ENCODE results near the gene BLID. TPM values are rescaled to one million over a fixed set of nuclear protein-coding genes. Genes with fewer than 3 reads are reported as not detected.

The BLID gene
- total RNA-seq, 4 donors from 2014 or later = not detected

DNA sequence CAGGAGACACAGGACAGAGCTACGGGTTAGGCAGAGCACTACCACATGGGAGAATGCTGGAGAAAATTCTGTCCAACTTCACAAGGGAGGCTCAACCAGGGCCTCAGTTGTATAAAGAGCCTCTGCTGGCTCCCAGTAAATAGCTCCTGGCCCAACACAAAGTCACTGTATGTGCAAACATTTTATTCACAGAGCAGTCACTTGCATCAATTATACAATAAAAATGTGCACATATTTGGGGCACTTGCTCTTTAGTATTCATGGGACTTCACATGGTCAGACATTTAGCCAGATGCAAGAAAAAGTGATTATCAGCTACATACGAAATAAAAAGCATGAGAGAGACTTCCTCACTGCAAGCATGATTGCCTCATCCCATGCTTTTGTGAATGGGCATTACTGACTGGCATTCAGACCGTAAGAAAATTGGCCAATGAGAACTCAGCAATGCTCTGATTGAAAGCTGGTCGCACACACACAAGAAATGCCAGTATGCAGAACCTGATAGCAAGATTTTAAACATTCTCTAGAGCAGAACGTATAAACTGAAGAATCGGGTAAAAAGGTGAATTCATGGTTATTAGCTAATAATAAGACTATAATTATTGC is 39.4 kb downstream of the BLID start:
- no peak for TF ChIP-seq POLR2A (IDR thresholded peaks at IDR 0.05)
- TF ChIP-seq, protein P1, sequence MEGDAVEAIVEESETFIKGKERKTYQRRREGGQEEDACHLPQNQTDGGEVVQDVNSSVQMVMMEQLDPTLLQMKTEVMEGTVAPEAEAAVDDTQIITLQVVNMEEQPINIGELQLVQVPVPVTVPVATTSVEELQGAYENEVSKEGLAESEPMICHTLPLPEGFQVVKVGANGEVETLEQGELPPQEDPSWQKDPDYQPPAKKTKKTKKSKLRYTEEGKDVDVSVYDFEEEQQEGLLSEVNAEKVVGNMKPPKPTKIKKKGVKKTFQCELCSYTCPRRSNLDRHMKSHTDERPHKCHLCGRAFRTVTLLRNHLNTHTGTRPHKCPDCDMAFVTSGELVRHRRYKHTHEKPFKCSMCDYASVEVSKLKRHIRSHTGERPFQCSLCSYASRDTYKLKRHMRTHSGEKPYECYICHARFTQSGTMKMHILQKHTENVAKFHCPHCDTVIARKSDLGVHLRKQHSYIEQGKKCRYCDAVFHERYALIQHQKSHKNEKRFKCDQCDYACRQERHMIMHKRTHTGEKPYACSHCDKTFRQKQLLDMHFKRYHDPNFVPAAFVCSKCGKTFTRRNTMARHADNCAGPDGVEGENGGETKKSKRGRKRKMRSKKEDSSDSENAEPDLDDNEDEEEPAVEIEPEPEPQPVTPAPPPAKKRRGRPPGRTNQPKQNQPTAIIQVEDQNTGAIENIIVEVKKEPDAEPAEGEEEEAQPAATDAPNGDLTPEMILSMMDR (IDR thresholded peaks at IDR 0.05) = no peak
- Histone ChIP-seq H3K36me3 (no peaks in the 10 kb centered on the region), H3K27me3 (no peaks in the 10 kb centered on the region), H3K27ac (no peak overlapping the region), H3K9me3 (no peaks in the 10 kb centered on the region), H3K4me3 (no peak overlapping the region), H3K4me1 (no peaks in the 10 kb centered on the region)
- WGBS, 2 donors = 83 to 85% methylated on average over 5 to 6 of the region's 6 CpGs
- intact Hi-C loops (cut with DNase I) = no loop called here
- no peak for DNase-seq

DNA sequence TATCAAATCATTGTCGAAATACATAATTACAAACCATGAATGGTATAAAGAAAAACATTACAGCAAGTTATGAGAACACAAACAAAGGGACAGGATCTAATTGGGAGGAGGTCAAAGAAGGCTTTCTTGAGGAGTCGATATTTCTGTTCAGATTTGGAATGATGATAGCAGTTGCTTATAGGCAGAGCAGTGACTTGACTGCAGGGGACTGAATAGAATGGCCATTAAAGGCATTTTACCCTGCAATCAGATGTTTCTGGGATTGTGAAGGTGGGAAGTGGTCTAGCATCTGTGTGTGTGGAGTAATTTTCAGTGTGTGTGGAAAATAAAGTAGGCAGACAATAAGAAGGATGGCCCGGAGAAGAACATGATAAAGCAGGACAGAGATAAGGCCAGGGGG is 41.0 kb downstream of the BLID start:
- no peak overlapping the region for H3K27ac ChIP-seq
- H3K9me3 ChIP-seq = no peaks in the 10 kb centered on the region
- no peaks in the 10 kb centered on the region for H3K27me3 ChIP-seq
- no peaks in the 10 kb centered on the region for H3K36me3 ChIP-seq
- DNase-seq = no peak
- intact Hi-C loops (cut with DNase I) = no loop called here
- no peak overlapping the region for H3K4me3 ChIP-seq
- peaks cover 0 to 6% (median 0%) of the 10 kb centered on the region in 3 donors for H3K4me1 ChIP-seq
- WGBS, 2 donors = 72 to 83% methylated on average over 3 of the region's 3 CpGs
- TF ChIP-seq, protein P1 (IDR thresholded peaks at IDR 0.05) = no peak
- no peak for TF ChIP-seq POLR2A (IDR thresholded peaks at IDR 0.05)

DNA sequence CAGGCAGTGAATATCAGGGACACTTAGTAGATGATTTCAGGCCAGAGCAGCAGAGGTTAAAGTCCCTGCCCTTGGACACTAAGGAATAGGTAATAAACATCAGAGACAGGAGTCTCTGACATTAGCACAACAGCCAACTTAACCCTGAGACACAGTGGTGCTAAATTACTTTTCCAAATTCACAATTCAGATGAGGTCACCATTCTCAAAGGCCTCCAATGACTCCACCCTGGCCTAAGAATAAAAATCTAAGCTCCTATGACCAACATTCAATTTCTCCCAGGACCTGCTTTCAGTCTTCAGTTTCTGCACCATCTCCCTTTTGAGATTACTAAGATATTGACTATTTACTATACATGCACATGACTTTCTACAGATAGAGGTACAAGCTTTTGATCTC is 42.0 kb downstream of the BLID start:
- Histone ChIP-seq H3K27ac (no peak overlapping the region), H3K4me1 (peaks cover 0 to 15% (median 0%) of the 10 kb centered on the region in 3 donors), H3K27me3 (no peaks in the 10 kb centered on the region), H3K4me3 (no peak overlapping the region), H3K9me3 (no peaks in the 10 kb centered on the region), H3K36me3 (no peaks in the 10 kb centered on the region)
- no peak for TF ChIP-seq POLR2A (IDR thresholded peaks at IDR 0.05)
- TF ChIP-seq, protein P1 (IDR thresholded peaks at IDR 0.05) = no peak
- intact Hi-C loops (cut with DNase I) = no loop called here
- no peak for DNase-seq

DNA sequence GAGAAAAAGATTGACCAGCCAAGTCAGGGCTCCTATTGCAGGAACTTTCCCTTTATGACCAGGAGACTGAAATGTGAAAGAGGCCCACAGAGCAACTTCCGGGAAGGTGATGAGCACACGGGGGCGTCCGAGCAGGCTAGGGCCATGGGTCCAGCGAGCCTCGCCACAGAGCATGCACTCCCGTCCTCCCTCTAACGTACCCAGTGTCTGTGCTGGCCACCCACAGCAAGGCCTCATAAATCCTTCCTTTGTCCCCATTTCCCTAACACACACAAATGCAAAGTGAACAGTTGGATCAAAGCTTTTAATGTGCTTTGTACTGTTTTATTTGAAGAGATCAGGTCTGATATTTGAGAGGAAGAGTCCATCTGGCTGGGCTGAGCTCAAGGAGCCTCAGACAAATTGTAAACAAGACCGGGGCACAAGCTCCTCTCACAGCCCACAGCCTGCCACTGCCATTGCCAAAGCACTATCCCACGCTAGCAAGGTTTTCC is 44.3 kb downstream of the BLID start:
- TF ChIP-seq, protein P1 (IDR thresholded peaks at IDR 0.05) = no peak
- H3K27me3 ChIP-seq = no peaks in the 10 kb centered on the region
- H3K4me3 ChIP-seq = no peak overlapping the region
- DNase-seq = no peak
- peaks cover 0 to 15% (median 0%) of the 10 kb centered on the region in 3 donors for H3K4me1 ChIP-seq
- 76 to 92% methylated on average over 5 to 10 of the region's 10 CpGs for WGBS, 2 donors
- H3K36me3 ChIP-seq = no peaks in the 10 kb centered on the region
- intact Hi-C loops (cut with DNase I) = no loop called here
- H3K27ac ChIP-seq = no peak overlapping the region
- H3K9me3 ChIP-seq = no peaks in the 10 kb centered on the region

DNA sequence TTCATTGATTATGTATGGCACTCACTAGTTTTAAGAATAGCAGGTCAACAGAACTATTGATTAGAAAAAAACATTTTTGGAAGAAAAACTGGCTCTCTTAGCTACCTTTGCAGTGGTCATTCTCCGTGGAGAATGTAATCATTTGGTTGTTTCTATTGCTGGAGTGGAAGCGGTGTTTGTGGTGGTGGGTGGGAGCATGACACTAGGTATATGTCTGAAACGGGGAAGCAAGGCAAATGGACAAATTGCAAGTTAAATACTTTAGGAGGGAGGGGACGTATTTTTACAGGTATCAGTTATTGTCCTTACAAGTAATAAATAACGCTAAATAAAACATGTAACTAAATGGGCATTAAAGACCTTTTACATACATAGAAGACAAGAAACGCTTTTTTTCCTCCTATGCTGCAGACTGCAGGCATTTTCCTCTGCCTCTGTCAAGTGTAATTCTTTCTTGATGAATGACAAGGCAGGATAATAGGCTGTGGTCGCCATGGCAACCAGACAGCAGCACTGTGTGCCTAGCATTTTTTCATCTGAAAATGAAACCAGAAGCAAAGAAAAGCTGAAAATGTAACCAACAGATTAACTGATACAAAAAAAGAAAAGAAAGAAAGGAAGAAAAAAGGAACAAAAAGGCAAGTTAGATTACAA is 46.2 kb downstream of the BLID start:
- 31 to 41% methylated on average over 7 of the region's 7 CpGs for WGBS, 2 donors

More for the DNA sequence above, 46.2 kb downstream of the BLID start:
- H3K27me3 ChIP-seq = no peaks in the 10 kb centered on the region
- DNase-seq = no peak
- no peak overlapping the region for H3K4me3 ChIP-seq
- peaks cover 0 to 15% (median 0%) of the 10 kb centered on the region in 3 donors for H3K4me1 ChIP-seq
- intact Hi-C loops (cut with DNase I) = no loop called here
- H3K36me3 ChIP-seq = no peaks in the 10 kb centered on the region
- H3K27ac ChIP-seq = no peak overlapping the region
- H3K9me3 ChIP-seq = no peaks in the 10 kb centered on the region
- TF ChIP-seq, protein P1 (IDR thresholded peaks at IDR 0.05) = no peak
- TF ChIP-seq POLR2A (IDR thresholded peaks at IDR 0.05) = no peak
